ENCODE measurements around the gene XPC. TPM values are rescaled to one million over a fixed set of nuclear protein-coding genes. Genes with fewer than 3 reads are reported as not detected.

The XPC gene
- total and polyA plus RNA-seq, 5 donors from 2014 or later: 31.3 to 75.5 (median 41.0) TPM

GRCh38 chr3:14097616-14098391 is 80.6 kb downstream of the XPC start:
- H3K9me3 Mint-ChIP-seq: peaks cover 0 to 10% (median 1%) of the 10 kb centered on the region in 7 donors
- H3K4me1 Mint-ChIP-seq: no peaks in the 10 kb centered on the region

DNA sequence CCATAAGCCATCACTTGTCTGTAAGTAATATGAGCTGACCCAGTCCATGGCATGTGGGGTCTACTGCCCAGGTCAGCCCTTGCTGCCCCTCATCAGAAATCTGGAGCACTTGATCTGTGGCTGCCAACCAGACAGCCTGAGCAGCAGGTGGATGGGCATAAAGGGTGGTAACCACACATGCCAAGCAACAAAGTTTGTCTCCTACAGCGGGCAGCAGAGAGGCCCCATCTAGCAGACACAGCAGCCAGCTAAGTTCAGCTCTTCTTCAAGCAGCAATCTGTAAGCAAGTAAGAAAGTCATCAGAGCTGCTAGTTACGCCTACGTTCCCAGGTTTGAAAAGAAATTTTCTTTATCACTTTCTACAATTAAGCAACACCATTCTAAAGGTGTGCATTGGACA is 81.7 kb downstream of the XPC start:
- Histone ChIP-seq H3K4me3 (ENCODE audit: low read depth, low read length) (no peak overlapping the region), H3K4me1 (ENCODE audit: control insufficient read depth, insufficient read depth, low read length, poor library complexity, severe bottlenecking) (no peaks in the 10 kb centered on the region), H3K9me3 (ENCODE audit: control insufficient read depth in 2 of 2, low read length in 2 of 2) (peaks cover 0 to 5% of the 10 kb centered on the region in 2 experiments), H3K27ac (ENCODE audit: insufficient read depth, low read length, poor library complexity, severe bottlenecking) (no peak overlapping the region), H3K27me3 (ENCODE audit: control insufficient read depth, insufficient read depth, low read length) (peaks cover 13% of the 10 kb centered on the region), H3K36me3 (ENCODE audit: control insufficient read depth, insufficient read depth, low read length) (no peaks in the 10 kb centered on the region)
- no peaks in the 10 kb centered on the region for H3K36me3 Mint-ChIP-seq
- ATAC-seq (ENCODE audit: low read depth in 2 of 2): no peak
- H3K27me3 Mint-ChIP-seq: peaks cover 21% of the 10 kb centered on the region
- no peaks in the 10 kb centered on the region for H3K4me1 Mint-ChIP-seq
- DNase-seq: no peak
- H3K9me3 Mint-ChIP-seq: peaks cover 0 to 10% (median 1%) of the 10 kb centered on the region in 7 donors
- H3K4me3 Mint-ChIP-seq: no peak overlapping the region
- H3K27ac Mint-ChIP-seq: no peak overlapping the region

More at GRCh38 chr3:14097616-14098391, 80.6 kb downstream of the XPC start:
- no peak overlapping the region for H3K27ac Mint-ChIP-seq
- Histone ChIP-seq H3K27me3 (ENCODE audit: control insufficient read depth, insufficient read depth, low read length) (peaks cover 13% of the 10 kb centered on the region), H3K9me3 (ENCODE audit: control insufficient read depth in 2 of 2, low read length in 2 of 2) (peaks cover 0 to 5% of the 10 kb centered on the region in 2 experiments), H3K36me3 (ENCODE audit: control insufficient read depth, insufficient read depth, low read length) (no peaks in the 10 kb centered on the region), H3K4me3 (ENCODE audit: low read depth, low read length) (no peak overlapping the region), H3K27ac (ENCODE audit: insufficient read depth, low read length, poor library complexity, severe bottlenecking) (no peak overlapping the region), H3K4me1 (ENCODE audit: control insufficient read depth, insufficient read depth, low read length, poor library complexity, severe bottlenecking) (no peaks in the 10 kb centered on the region)
- no peak overlapping the region for H3K4me3 Mint-ChIP-seq
- no peaks in the 10 kb centered on the region for H3K36me3 Mint-ChIP-seq
- ATAC-seq (ENCODE audit: low read depth in 2 of 2): no peak
- peaks cover 21% of the 10 kb centered on the region for H3K27me3 Mint-ChIP-seq
- DNase-seq: no peak

Other genes starting within 250 kb of the XPC start
- 3.6 TPM for gene CHCHD4, start 53.7 kb downstream of the XPC start, total RNA-seq
- gene CHCHD4, start 53.7 kb downstream of the XPC start, polyA plus RNA-seq: 10 to 100 TPM; 10.3 to 21.1 (median 16.5) TPM
- gene TMEM43, start 53.5 kb downstream of the XPC start, total RNA-seq: 50.2 TPM
- gene TMEM43, start 53.5 kb downstream of the XPC start, polyA plus RNA-seq: 10 to 100 TPM; 73.7 to 81.0 (median 76.3) TPM
- gene LSM3, start 216 bp upstream of the XPC start, total RNA-seq: 6.6 TPM
- gene LSM3, start 216 bp upstream of the XPC start, polyA plus RNA-seq: 10 to 100 TPM; 19.1 to 25.7 (median 22.9) TPM
- gene SLC6A6, start 224.0 kb upstream of the XPC start, total RNA-seq: 73.3 TPM
- gene SLC6A6, start 224.0 kb upstream of the XPC start, polyA plus RNA-seq: 10 to 100 TPM in 1 of 4 donors, 1 to 10 TPM in 3; 6.9 to 12.9 (median 8.2) TPM